Stimulated activated CD8-positive, alpha-beta memory T cell treated with anti-CD3 and anti-CD28 coated beads, Interleukin-7, amount 100 ng/mL, for 48 hours (primary cell): ENCODE data around the gene APBA2.
A peak's percentile ranks its signal among the peaks of the same experiment; 100 is the strongest.

ENCODE experiments used
- DNase-seq, 2 donors: peaks; one replicate each; pipeline ENCODE4 v3.0.0-alpha.2; 2020; ENCODE audit warnings: low read depth in 1 of 2; ENCODE audit errors: extremely low read depth in 1 of 2

The APBA2 gene

DNA sequence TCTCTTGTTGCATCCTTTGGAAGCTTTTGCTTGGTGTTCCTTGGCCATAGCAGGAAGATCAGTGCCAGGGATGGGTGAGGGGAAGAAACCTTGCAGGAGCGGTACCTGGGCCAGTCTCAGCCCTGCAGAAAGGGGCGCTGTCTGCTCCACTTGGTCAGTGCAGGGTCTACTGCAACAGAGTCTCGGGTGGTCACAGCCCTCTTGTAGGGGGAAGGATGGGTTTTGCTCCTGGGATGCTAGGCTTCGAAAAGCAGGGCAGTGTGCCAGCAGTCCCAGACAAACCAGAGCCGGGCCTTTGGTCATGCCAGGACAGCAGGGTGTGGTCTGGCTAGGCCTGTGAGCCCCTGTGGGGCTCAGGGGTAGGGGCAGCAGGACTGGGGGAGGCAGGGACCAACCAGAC, 186.7 kb downstream of the APBA2 start:
- no peak for DNase-seq

DNA sequence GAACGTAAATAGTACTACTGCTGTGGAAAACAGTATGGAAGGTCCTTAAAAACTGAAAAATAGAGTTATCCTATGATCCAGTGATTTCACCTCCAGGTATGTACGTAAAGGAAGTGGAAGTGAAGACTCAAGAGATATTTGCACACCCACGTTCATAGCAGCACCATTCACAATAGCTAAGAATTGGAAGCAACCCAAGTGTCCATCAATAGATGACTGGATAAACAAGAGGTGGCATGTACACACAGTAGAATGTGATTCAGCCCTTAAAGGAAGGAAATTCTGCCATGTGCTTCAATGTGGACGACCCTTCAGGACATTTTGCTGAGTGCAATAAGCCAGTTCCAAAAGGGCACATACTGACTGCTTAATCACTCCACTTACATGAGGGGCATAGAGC, 188.3 kb downstream of the APBA2 start:
- no peak for DNase-seq

DNA sequence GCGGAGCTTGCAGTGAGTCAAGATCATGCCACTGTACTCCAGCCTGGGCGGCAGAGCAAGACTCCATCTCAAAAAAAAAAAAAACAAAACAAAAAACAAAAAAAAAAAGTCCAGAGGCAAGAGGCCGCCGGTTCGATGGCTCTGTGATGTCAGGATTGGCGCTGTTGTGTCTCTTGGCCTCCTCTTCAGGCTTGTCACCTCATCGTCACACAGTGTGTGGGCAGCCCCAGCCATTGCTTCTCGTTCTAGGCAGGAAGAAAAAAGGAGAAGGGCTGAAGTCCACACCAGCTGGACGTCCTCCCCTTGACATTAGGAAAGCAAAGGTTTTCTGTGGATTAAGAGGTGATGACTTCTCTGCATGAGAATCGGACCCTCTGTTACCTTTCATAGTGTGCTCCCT, 192.8 kb downstream of the APBA2 start:
- no peak for DNase-seq

DNA sequence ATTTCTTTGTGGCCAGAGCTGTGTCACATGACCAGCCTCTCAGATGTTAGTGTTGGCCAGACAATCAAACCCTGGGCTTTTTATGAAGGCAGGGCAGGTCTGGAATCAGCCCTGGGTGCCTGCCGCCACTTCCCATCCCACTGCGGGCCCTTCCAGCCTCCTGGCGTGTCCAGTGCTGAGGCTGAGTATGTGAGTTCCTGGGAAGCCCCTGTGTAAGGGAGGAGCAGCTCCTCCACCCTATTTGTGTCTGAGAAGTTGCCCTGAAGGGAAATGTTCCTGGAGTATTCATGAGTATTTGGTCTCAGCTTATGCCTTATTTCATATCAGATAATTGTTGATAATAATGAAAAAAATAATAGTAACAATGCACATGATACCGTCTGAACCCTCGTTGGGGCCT, 193.7 kb downstream of the APBA2 start:
- DNase-seq: no peak

DNA sequence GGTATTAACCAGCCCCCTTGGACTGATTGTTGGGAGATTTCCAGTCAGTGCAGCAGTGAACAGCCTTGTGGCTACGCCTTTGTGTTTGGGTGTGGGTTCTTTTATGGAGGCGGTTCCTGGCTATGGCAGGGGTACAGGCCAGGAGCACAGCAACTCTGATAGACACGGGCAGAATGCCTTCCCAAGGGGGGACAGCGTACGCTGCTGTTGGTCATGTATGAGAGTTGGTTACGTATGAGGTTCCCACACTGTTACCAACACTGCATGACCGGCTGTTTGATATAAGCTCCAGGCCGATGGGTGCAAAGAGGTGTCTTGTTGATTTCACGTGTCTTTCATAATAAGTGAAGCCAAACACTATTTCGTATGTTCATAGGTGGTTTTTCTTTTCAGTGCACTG, 196.0 kb downstream of the APBA2 start:
- no peak for DNase-seq

DNA sequence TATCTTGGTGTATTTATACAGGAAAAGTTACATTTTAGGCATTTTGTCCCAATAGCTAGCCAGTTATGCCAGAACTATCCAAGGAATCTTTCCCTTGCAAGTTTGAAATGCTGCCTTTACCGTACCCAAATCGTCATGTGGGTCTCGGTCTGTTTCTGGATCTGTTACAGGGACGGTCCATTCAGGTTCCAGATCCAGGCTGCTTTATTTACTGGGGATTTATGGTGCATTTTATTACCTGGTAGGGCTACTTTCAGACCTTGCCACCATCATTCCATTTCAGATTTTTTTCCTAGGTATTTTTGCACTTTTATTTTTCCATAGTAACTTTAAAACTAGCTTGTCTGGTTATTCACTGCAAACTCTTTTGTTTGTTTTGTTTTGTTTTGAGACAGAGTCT, 197.4 kb downstream of the APBA2 start:
- no peak for DNase-seq

DNA sequence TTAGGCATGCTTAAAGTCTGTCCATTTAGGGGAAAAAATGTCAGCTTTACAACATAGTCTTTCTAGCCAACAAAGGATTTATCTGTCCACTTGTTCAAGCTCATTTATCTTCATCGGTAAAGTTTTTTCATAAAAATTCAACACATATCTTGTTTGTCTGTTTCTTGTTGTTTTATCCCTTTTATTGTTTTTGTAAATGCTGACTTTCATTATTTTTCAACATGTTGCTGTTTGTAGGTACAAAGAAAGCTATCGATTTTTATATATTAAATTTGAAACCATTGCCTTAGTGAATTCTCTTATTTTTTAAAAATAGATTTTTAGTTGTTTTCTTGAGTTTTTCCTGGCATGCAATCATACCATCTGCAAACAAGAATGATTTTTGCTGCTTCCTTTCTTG, 198.1 kb downstream of the APBA2 start:
- no peak for DNase-seq

DNA sequence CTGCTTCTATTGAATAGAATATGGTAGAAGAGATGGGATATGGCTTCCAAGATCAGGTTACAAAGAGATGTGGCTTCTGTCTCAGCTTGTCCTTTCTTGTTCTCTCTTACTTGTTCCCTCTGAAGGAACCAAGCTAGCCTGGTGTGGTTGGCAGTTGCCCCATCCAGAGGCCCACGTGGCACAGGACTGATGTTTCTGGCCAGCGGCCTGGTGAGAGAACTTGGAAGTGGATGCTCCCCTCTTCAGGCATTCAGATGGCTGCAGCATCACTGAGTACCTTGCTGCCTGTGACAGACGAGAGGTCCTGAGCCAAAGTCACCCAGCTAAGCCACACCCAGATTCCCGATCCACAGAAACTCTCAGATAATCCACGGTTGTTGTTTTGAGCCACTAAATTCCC, 200.2 kb downstream of the APBA2 start:
- DNase-seq: no peak

DNA sequence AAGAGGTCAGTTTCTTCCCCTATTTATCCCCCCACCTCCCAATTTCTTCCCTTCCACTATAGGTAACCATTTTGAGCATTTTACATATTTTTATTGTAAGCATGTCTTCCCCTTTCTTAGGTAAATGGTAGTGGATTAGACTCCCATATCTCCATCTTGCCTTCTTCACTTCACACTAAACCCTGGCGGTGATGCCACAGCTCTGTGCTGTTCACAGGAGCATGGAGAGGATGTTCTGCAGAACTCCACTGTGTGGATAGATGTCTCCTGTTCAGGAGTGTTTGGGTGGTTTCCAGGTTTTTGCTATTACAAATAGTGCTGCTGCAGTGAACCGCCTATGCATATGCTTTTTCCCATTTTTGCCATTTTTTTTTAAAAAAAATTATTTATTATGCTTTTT, 201.1 kb downstream of the APBA2 start:
- no peak for DNase-seq

DNA sequence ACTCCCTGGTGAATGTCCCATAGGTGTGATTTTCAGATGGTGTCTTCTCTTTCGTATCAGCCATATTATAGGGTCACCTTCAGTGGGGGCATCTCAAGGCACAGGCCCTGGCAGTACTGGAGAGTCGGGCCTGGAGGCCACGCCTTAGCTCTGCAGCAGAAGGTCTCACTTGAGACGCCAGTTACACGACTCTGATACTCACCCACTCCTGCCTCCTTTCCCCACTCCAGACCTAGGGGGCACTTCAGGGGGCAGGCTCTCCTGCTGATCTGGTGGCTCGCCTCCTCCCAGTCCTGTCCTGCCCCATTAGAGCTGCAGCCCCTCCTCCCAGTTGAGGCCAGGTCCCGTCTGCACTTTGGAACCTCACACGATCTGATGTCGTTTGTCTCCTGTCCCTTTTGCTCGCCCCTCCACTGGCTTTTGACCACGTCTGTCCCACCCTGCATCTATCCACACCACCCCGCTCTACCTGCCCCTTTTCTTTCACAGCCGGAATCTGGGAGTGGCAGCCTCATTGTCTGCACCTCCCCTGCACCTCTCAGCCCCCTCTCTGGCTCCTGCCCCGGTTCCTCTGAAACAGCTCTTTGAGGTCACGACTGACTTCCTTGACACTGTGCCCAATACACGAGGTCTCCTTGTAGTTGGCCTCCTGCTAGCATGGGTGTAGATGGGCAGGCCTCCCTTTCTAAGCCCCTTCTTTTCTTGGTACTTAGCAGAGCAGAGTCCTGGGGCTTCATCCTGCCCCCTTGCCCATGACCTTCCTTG, 201.9 kb downstream of the APBA2 start:
- DNase-seq: no peak

DNA sequence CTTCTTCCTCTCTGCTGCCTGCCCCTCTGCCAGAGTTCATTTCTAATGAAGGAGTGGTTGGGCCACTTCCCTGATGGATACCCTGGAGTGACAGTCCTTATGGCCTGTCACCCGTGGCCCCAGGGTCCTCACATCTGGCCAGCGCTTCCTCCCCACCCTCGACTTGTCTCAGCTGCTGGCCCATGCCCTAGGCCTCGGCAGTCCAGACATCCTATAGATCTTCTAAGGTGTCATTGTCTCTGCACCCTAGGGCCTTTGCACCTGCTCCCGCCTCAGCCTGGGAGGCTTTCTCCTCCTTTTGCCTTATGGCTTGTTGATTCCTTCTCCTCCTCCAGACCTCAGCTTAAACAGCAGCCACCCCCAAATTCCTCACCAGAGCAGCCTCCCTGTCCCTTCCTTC, 202.9 kb downstream of the APBA2 start:
- DNase-seq: no peak

DNA sequence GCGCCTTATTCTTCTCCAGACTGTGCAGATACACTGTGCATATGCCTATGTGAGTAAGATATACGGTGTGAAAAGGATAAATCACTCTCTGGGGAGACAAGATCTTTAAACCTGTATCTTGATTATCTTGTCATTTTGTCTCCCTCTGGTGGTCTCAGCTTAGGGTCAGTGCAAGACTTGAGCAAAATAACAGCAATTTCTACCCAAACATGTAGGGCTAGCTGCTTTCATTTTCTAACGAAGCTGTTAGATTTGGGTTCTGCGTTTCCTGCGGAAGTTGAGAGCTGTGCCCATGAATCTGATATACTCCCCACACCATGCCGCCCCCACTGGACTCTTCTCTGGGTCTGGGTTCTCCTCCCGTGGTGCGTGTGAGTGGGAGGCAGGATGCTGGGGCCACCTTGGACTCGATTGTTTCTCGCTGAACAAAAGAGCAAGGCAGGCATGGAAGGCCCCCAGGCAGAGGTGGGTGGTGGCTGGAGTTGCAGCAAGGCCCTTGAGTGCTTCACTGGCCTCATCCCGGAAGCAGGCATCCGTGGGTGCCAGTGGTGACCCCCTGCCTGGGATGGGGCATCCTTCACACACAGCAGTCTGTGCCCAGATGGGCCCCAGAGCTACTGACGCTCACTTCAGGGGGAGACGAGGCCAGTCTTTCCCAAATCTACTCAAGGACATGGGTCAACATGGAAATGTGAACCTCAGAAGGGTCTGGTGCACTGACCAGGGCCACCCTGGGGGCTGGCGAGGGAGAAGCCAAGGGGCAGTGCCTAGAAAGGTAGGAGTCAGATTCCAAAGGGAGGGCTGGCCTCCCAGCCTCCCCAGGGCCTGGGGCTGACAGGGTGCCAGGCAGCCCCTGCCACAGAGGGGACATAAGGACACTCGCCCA, 204.2 kb downstream of the APBA2 start:
- DNase-seq: no peak

DNA sequence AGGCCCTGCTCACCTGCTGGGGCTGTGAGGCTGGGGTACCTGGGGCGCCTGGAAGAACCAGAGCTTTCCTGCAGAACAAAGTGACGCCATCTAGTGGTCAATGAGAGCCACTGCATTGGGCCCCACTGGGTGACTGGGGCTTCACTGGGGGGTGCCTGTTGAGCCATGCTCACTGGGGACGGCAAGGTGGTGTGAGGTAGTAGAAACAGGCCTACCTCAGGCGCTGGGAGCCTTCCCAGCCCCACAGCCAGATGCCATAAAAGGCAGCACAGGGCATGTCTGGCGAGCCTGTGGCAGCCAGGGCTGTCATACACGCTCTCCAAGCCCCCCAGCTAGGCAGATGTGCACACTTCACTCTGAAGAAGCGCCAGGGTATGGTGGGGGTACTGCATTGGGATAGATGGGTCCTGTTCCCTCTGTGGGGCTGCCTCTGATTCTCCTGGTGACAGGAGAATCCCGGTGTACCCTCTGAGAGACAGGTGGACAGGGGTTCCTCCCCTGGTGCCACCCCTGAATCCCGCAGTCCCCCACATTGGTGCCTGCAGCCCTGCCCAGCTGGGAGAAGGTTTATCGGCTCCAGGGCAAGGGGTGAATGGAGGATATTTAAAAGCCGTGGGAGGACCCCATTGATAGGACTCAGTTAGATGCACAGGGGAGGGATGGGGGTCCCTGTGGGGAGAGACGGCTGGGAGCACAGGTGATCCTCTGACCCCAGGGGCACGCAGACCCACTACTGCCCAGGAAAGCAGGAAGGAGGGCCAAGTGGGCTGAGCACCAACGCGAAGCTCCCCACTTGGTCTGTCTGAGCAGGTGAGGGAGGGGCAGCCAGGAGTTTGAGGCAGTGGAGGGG, 205.1 kb downstream of the APBA2 start:
- peak; percentile 36 to 42 for DNase-seq

DNA sequence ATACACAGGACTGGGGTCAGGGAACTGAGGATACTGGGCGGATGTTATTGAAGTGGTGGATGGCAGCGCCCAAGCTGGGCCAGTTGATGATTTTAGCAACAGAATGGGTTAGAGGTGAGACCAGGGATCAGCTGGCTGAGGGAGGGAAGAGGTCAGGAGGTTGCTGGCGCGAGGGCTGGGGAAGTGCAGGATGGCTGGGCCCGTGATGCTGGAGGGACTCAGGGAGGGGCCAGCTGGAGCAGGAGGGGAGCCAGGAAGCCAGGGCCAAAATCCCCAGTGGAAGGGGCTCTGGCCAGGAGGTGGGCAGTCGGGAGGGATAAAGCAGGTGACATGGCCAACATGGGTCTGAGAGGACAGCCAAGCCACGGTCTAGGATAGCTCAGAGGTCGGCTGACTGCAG, 205.9 kb downstream of the APBA2 start:
- no peak for DNase-seq

DNA sequence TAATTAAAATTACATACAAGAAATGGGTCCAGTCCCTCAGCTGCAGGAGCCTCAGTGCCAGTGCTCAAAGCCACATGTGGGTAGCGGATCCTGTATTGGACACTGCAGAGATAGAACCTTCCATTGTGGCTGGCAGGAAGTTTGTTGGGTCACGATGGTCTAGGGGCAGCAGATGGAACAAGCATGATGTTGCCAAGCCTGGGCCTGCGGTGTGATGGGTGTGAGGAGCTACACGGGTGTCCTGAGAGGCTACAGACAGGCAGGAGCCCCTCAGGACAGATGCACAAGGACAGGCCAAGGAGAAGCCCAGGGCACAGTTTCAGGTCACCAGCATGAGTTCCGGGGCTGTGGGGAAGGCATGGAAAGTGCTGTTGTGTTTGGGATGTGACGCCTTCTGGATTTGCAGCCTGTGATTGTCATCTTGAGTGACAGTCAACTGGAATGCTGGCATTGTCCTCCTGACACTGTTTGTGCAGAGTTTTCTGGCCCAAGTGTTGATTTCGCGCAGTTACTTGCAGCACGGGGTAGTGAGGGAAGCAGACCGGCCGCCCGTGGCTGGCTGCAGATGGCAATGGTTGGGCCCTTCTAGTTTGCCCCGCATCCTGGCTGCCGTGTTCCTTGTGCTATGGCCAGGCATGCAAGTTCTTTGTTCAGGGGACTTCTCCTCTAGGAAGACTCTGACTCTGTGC, 206.7 kb downstream of the APBA2 start:
- no peak for DNase-seq

DNA sequence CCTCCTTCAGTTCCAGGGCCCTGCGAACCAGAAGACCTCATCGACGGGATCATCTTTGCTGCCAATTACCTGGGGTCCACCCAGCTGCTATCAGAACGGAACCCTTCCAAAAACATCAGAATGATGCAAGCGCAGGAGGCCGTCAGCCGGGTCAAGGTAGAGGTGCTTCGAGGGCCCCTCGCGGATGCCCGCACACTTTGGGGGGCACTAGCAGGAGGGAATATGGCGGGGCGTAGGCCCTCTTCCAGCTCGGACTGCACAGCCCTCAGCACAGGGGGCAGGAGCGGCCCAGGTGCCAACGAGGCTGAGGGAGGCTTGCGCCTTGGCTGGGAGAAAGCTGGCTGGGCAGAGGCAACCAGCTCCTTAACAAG, 207.3 kb downstream of the APBA2 start:
- no peak for DNase-seq

DNA sequence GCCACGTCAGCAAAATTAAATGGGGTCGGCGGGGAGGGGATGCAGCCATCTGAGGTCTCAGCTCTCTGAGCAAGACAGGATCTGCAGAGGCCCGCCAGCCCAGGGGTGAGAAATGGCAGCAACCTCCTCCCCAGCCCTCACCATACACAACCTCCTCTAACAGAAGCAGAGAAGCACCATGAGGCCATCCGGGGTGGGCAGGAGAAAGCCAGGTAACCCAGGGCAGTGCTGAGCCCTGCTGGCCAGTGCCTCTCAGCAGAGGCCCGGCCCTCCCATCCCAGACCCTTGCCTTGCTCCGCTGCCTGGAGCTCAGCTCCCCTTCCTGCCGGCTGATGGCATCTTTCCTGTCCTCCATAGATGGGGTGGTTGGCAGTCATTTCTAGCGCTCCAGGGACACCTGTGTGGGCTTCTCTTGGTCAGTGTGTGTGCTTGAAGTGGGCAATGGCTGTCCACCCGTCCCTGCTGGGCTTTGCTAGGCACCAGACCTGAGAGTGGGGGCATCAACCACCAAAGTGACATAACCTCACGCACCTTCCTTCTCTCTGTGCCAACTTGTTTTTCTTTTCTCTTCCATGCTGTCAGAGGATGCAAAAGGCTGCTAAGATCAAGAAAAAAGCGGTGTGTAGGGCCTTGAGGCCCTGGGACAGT, 208.0 kb downstream of the APBA2 start:
- DNase-seq: no peak

DNA sequence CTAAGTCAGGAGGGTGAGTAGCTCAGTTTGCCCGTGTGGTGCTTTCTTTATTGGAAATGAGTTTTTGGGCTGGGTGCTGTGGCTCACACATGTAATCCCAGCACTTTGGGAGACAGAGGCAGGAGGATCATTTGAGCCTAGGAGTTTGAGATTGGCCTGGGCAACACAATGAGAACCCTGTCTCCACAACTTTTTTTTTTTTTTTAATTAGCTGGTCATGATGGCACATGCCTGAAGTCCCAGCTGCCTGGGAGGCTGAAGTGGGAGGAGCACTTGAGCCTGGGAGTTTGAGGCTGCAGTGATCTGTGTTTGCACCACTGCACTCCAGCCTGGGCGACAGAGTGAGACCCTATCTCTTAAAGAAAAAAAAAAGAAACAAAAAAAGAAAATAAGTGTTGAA, 208.9 kb downstream of the APBA2 start:
- DNase-seq: no peak

DNA sequence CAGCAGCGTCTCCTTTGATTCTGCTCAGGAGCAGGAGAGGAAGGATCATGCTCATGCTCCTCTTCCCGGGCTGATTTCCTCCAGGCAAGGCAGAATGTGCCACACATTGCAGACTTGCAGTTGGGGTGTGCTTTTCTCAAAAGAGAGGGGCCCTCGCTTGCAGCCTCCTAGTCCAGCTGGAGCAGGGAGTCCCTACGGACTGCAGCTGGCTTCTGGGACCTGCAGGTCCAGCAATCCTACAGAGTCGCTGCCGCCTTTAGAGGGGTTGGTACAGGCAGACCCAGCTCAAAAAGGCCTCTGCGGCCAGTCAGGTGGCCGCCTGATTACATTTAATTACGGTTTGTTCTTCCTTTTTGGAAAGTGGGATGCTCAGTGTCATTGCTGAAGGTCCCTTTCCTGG, 210.0 kb downstream of the APBA2 start:
- DNase-seq: no peak

DNA sequence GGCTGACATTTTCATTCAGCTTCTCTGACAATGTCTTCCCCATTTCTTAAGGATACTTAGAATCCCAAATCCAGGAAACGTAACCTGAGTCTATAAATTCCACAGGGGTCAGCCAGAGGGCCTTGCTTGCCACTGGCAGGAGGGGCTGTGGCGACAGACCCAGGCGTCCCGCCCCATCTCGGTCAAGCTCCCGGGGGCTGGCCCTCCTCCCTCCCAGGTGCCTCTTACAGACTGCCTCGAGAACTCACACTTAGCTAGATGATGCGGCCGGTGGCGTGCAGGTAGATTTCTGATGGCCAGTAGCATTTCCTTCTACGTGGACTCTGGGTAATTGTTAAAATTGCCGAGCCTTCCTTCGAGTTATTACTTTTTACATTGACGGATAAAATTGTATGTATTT, 211.4 kb downstream of the APBA2 start:
- DNase-seq: no peak
